HG03442 (cell line): ENCODE results near the gene TAOK1.
A peak's percentile ranks its signal among the peaks of the same experiment; 100 is the strongest.

Experiments
- ATAC-seq: cut with Tn5 transposase; IDR thresholded peaks from one replicate; pipeline ENCODE4 v1.9.1; 2021; ENCODE audit warnings: mild to moderate bottlenecking, moderate library complexity; ENCODE audit not compliant: unreplicated experiment

TAOK1 gene

GRCh38 chr17:29568331-29569244 is 178.4 kb downstream of the TAOK1 start, which contains the start of gene TP53I13:
TSS of gene TP53I13 (plus strand) at chr17:29568701. CDS start at chr17:29568759, 58 bp downstream.
- ATAC-seq, result peak; percentile 32

- ATAC-seq, result no peak
These were observed 179.2 kb downstream of the TAOK1 start for GRCh38 chr17:29569245-29569950.

GRCh38 chr17:29570521-29570920 is 180.4 kb downstream of the TAOK1 start:
- ATAC-seq, result no peak

GRCh38 chr17:29571486-29571882 is 181.3 kb downstream of the TAOK1 start:
- no peak for ATAC-seq

- ATAC-seq, result no peak
These were observed 181.9 kb downstream of the TAOK1 start for GRCh38 chr17:29571883-29572681.

GRCh38 chr17:29572691-29573557 is 182.8 kb downstream of the TAOK1 start:
- no peak for ATAC-seq

GRCh38 chr17:29573558-29573869 is 183.4 kb downstream of the TAOK1 start:
- ATAC-seq, result no peak

- ATAC-seq, result no peak
These were observed 183.9 kb downstream of the TAOK1 start for GRCh38 chr17:29573871-29574731.

GRCh38 chr17:29574732-29575510 is 184.8 kb downstream of the TAOK1 start:
- ATAC-seq, result no peak

- ATAC-seq, result no peak
These were observed 185.5 kb downstream of the TAOK1 start for GRCh38 chr17:29575511-29576213.

GRCh38 chr17:29576214-29577000 is 186.2 kb downstream of the TAOK1 start:
- ATAC-seq, result no peak

- ATAC-seq, result no peak
These were observed 186.8 kb downstream of the TAOK1 start for GRCh38 chr17:29577001-29577370.

GRCh38 chr17:29577385-29578211 is 187.4 kb downstream of the TAOK1 start:
- no peak for ATAC-seq

GRCh38 chr17:29578626-29579485 is 188.7 kb downstream of the TAOK1 start:
- no peak for ATAC-seq
